ENCODE measurements around the gene NME1.

The NME1 gene

DNA sequence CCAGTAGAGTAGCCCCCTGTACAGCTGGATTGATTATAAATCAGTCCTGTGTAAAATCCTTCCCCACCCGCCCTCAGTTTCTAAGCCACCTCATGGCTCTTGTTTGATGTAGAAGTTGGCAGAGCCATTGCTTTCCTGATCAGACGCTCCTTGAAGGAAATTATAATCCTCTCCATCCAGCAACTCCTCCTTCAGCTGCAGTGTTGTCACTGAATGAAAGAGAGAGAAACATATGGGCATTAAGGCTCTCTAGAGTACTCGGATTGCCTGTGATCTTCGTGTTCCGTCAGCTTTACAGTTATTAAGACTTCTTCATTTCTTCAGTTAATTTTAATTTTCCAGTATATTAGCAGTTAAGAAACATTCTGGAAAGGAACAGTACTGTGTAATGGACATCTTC lies 27.1 kb downstream of the NME1 start:
- in situ Hi-C loops (cut with HindIII; ENCODE audit: low sequenced_read_pairs): no loop called here
- no peak for DNase-seq (ENCODE audit: low read depth)
- no peak overlapping the region for H3K4me3 ChIP-seq (ENCODE audit: low read depth, low read length)
- TF ChIP-seq, protein P1, sequence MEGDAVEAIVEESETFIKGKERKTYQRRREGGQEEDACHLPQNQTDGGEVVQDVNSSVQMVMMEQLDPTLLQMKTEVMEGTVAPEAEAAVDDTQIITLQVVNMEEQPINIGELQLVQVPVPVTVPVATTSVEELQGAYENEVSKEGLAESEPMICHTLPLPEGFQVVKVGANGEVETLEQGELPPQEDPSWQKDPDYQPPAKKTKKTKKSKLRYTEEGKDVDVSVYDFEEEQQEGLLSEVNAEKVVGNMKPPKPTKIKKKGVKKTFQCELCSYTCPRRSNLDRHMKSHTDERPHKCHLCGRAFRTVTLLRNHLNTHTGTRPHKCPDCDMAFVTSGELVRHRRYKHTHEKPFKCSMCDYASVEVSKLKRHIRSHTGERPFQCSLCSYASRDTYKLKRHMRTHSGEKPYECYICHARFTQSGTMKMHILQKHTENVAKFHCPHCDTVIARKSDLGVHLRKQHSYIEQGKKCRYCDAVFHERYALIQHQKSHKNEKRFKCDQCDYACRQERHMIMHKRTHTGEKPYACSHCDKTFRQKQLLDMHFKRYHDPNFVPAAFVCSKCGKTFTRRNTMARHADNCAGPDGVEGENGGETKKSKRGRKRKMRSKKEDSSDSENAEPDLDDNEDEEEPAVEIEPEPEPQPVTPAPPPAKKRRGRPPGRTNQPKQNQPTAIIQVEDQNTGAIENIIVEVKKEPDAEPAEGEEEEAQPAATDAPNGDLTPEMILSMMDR (IDR thresholded peaks at IDR 0.05; ENCODE audit: low read depth, low read length, missing control alignments): no peak

DNA sequence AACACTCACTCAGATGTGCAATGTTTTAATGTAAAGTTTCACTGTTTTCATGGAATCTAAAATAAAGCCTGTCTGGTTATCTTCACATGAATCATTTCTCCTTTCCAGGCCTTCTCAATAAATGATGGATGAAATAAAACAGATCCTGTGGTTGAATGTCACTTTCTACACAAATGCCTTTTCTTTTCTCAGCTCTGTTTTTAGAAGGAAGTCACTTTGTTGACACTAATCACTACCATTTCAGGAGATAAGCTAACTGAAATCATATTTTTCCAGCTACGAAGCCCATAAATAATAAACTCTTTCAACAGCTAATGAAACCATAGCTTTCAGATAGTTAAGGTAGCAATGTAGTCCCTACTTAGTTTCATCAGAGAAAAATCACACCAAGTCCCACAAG lies 30.8 kb downstream of the NME1 start:
- in situ Hi-C loops (cut with HindIII; ENCODE audit: low sequenced_read_pairs): no loop called here
- DNase-seq (ENCODE audit: low read depth): no peak
- TF ChIP-seq, protein P1 (IDR thresholded peaks at IDR 0.05; ENCODE audit: low read depth, low read length, missing control alignments): no peak

DNA sequence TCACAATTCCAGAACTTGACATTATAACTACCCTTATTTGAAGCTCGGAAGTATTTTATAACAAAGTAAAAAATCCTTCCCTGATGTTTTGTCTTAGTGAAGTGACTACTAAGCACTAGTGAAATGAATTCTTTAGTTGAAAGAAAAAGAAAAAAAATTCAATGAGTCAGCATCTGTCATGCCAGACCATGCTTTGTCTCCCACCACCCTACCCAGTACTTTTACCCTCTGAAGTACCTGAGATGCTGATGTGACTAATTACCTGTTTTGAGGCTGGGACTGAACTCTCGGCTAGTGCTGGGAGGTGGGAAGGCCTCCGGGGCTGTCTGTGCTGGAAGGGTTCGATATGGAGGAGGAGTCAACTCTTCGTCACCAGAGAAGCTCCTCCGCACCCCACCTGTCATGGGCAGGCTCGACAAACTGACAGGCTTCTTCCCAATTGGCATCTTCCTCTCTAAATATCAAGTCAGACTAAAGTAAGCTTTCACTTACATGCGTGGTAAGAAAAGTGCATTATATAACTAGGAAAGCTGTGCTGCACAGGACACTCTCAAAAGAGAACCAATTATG lies 32.5 kb downstream of the NME1 start:
- no peak for DNase-seq (ENCODE audit: low read depth)
- TF ChIP-seq, protein P1 (IDR thresholded peaks at IDR 0.05; ENCODE audit: low read depth, low read length, missing control alignments): no peak
- no peak overlapping the region for H3K4me3 ChIP-seq (ENCODE audit: low read depth, low read length)
- in situ Hi-C loops (cut with HindIII; ENCODE audit: low sequenced_read_pairs): no loop called here

More for the DNA sequence above, 30.8 kb downstream of the NME1 start:
- no peak overlapping the region for H3K4me3 ChIP-seq (ENCODE audit: low read depth, low read length)

DNA sequence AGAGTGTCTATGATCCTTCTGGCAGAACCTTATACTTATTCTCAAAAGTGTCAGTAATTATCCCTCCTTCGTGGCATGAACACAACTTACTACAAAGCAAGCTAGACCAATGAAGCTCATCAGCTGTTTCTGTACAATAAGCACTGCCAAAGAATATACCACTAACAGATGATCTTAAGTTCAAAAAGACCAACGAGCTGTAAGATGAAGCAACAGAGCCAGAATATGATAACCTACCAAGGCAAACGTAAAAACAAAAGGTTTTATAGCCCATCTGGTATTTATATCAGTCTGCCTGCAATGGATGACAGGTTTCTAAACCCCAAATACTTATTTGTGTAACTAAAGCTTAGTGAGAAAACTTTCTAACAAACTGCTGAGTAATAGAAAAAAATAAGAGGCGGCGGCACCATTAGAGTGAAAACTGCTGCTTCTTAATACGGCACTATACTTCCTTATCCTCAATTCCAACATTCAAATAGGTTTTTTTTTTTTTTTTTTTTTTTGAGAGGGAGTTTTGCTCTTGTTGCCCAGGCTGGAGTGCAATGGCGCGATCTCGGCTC lies 35.0 kb downstream of the NME1 start:
- H3K4me3 ChIP-seq (ENCODE audit: low read depth, low read length): no peak overlapping the region
- no peak for DNase-seq (ENCODE audit: low read depth)
- in situ Hi-C loops (cut with HindIII; ENCODE audit: low sequenced_read_pairs): no loop called here
- TF ChIP-seq, protein P1 (IDR thresholded peaks at IDR 0.05; ENCODE audit: low read depth, low read length, missing control alignments): no peak

DNA sequence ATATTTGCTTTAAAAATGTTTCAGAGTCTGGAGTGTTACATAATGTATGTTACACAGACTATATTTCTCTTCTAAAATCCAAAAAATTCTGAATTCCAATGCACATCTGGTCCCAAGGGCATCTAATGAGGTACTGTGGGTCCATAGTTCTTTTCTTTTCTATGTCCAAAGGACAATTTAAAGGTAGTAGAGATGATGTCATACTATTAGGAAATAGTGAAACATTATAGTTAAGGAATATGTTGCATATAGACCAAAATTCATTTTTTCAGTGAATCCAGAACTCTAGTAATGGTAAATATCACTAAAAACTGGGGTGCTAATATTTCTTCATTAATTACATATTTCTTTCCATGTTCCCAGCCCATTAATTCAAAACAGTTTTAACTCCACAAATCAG lies 35.8 kb downstream of the NME1 start:
- TF ChIP-seq, protein P1 (IDR thresholded peaks at IDR 0.05; ENCODE audit: low read depth, low read length, missing control alignments): no peak
- no peak for DNase-seq (ENCODE audit: low read depth)
- H3K4me3 ChIP-seq (ENCODE audit: low read depth, low read length): no peak overlapping the region
- in situ Hi-C loops (cut with HindIII; ENCODE audit: low sequenced_read_pairs): no loop called here

DNA sequence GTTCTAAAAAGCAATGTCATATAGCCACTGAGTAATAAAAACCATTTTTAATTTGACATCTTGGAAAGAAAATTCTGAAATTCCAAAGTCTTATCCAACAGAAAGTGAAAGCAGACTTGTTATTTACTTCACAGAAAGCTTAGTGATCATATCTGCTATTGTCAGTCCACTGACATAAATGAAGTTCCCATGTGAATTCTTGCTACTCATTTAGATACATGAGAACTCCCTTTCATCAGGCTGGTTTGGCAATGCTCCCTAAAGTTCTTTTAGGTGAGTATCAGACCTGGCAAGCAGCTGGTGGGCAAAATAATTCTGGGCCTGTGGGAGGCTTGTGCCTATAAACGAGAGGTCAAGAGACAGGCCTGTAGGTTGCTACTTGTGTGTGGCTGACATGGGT lies 36.3 kb downstream of the NME1 start:
- TF ChIP-seq, protein P1 (IDR thresholded peaks at IDR 0.05; ENCODE audit: low read depth, low read length, missing control alignments): no peak
- DNase-seq (ENCODE audit: low read depth): no peak
- H3K4me3 ChIP-seq (ENCODE audit: low read depth, low read length): no peak overlapping the region
- in situ Hi-C loops (cut with HindIII; ENCODE audit: low sequenced_read_pairs): no loop called here

Data from astrocyte of the cerebellum (primary cell).